ENCODE measurements around the gene GTF2A2.
A peak's percentile ranks its signal among the peaks of the same experiment; 100 is the strongest.

GTF2A2 gene

GRCh38 chr15:59694779-59695178 is 37.5 kb upstream of the GTF2A2 start (continued):
- TF ChIP-seq ZNF18 (tag by site-specific recombination; IDR thresholded peaks at IDR 0.05): no peak
- TF ChIP-seq IKZF3 (tag by site-specific recombination; IDR thresholded peaks at IDR 0.05): no peak
- TF ChIP-seq ZNF121 (tag by site-specific recombination; IDR thresholded peaks at IDR 0.05): no peak
- TF ChIP-seq ZIC2 (tag by site-specific recombination; IDR thresholded peaks at IDR 0.05): no peak
- TF ChIP-seq ZNF624 (tag by site-specific recombination; IDR thresholded peaks at IDR 0.05): no peak

- Histone ChIP-seq H3K4me3 (ENCODE audit: low read depth, low read length) (no peak overlapping the region), H3K36me3 (ENCODE audit: control insufficient read depth in 2 of 2, insufficient read depth in 1 of 2, low read length in 2 of 2) (peaks cover 0 to 2% of the 10 kb centered on the region in 2 experiments; a peak in 2 of 3 replicates), H3K4me1 (ENCODE audit: control insufficient read depth, insufficient read depth, low read length) (no peaks in the 10 kb centered on the region), H3K9me3 (ENCODE audit: control insufficient read depth, insufficient read depth, low read depth, low read length) (no peaks in the 10 kb centered on the region), H3K27ac (ENCODE audit: extremely low read depth, low read depth, low read length) (no peak overlapping the region)
- TF ChIP-seq KLF16 (tag by site-specific recombination; IDR thresholded peaks at IDR 0.05): no peak
- TF ChIP-seq ZNF664 (tag by site-specific recombination; IDR thresholded peaks at IDR 0.05): peak; percentile 76; the same call in 1 of the 2 replicates
- peak; percentile 74 for TF ChIP-seq ZNF654 (tag by site-specific recombination; IDR thresholded peaks at IDR 0.05; ENCODE audit: low read depth)
- ChIA-PET CTCF (interaction anchor here (0.6 to 6.4 kb wide), 31 partner anchors 9 to 1417 kb away, joined by 3 to 64 read pairs (median 4); partner anchors contain the start of gene FOXB1), POLR2A (no interaction called here)
Measured at GRCh38 chr15:59691194-59691805, 34.0 kb upstream of the GTF2A2 start.

GRCh38 chr15:59689626-59690236 is 32.4 kb upstream of the GTF2A2 start:
- ChIA-PET CTCF (interaction anchor here (0.6 to 6.4 kb wide), 9 partner anchors 9 to 841 kb away, joined by 3 to 64 read pairs (median 4); no protein-coding TSS in a partner anchor), POLR2A (interaction anchor here (0.7 to 3.2 kb wide), 3 partner anchors 32 to 161 kb away, joined by 3 to 10 read pairs (median 5); partner anchors contain the start of gene GTF2A2)
- H3K9me3 ChIP-seq (ENCODE audit: control insufficient read depth, insufficient read depth, low read depth, low read length): no peaks in the 10 kb centered on the region
- H3K27ac ChIP-seq (ENCODE audit: extremely low read depth, low read depth, low read length): 0 out of 2 replicates have a peak overlapping the region, but pooled peaks have one; percentile 25
- peaks cover 0 to 2% of the 10 kb centered on the region in 2 experiments; a peak in 2 of 3 replicates for H3K36me3 ChIP-seq (ENCODE audit: control insufficient read depth in 2 of 2, insufficient read depth in 1 of 2, low read length in 2 of 2)
- H3K4me1 ChIP-seq (ENCODE audit: control insufficient read depth, insufficient read depth, low read length): 0 out of 2 replicates have a peak, but pooled peaks cover 2% of the 10 kb centered on the region
- H3K4me3 ChIP-seq (ENCODE audit: low read depth, low read length): peak overlapping the region; percentile 50
- TF ChIP-seq TSHZ1 (tag by site-specific recombination; IDR thresholded peaks at IDR 0.05; ENCODE audit: borderline replicate concordance): no peak
- TF ChIP-seq ZNF585B (tag by site-specific recombination; IDR thresholded peaks at IDR 0.05): no peak
- TF ChIP-seq RBAK (tag by site-specific recombination; IDR thresholded peaks at IDR 0.05): no peak
- peak; percentile 50 for TF ChIP-seq ZNF600 (tag by site-specific recombination; IDR thresholded peaks at IDR 0.05)
- no peak for TF ChIP-seq PBX3 (CRISPR knock-in tag; IDR thresholded peaks at IDR 0.05)
- no peak for TF ChIP-seq ZNF596 (tag by site-specific recombination; IDR thresholded peaks at IDR 0.05)
- TF ChIP-seq PATZ1 (tag by site-specific recombination; IDR thresholded peaks at IDR 0.05): no peak
- no peak for TF ChIP-seq ZNF132 (tag by site-specific recombination; IDR thresholded peaks at IDR 0.05; ENCODE audit: borderline replicate concordance)
- peak; percentile 51 for TF ChIP-seq ZNF501 (tag by site-specific recombination; IDR thresholded peaks at IDR 0.05)
- TF ChIP-seq KLF10 (tag by site-specific recombination; IDR thresholded peaks at IDR 0.05): peak; percentile 60
- TF ChIP-seq ZNF791 (tag by site-specific recombination; IDR thresholded peaks at IDR 0.05): no peak
- TF ChIP-seq ZNF670 (tag by site-specific recombination; IDR thresholded peaks at IDR 0.05; ENCODE audit: low read depth): no peak
- no peak for TF ChIP-seq ZNF529 (tag by site-specific recombination; IDR thresholded peaks at IDR 0.05; ENCODE audit: insufficient replicate concordance)
- peak; percentile 20 for TF ChIP-seq ZBTB17 (tag by site-specific recombination; IDR thresholded peaks at IDR 0.05)
- no peak for TF ChIP-seq HOXC10 (CRISPR knock-in tag; IDR thresholded peaks at IDR 0.05)
- TF ChIP-seq ZNF404 (tag by site-specific recombination; IDR thresholded peaks at IDR 0.05): no peak
- no peak for TF ChIP-seq ZNF341 (tag by site-specific recombination; IDR thresholded peaks at IDR 0.05; ENCODE audit: low read depth)
